Measurements from ENCODE around the gene CEP164.

Gene CEP164

DNA sequence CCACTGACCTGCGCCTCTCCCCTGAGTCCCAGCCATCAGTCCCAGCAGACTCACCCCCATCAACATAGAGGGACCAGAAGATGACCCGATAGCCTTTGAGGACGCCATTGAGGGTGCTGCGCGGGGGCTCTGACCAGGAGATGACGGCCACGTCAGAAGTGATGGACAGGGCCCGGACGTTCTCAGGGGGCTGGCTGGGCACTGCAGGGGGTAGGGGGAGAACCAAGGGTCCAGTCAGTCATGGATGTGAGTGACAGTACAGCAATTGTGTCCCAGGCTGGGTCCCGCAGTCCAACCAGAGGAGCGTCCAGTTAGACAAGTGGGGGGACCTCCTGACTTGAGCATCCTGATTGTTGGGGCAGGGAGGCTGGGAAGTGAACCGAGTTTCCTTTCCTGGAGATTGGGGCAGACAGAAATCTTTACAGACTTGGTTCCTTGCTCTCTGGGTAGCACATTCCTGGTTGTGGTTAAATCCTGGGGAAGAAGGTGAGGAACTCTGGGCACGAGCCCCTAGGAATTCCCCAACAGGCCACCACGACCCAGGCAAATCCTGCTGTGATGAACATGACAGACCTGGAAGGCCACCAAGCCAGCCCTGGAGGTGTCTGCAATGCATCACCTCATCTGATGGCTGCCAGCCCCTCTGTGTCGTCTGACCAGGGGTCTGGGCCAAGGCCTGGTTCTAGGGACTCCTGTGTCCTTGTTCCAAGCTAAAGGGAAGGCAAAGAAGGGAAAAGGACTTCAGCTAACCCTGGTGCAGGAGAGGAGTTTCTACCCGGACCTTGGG, 133.9 kb downstream of the CEP164 start:
- Histone ChIP-seq H3K4me3 (ENCODE audit: low read length) (no peak overlapping the region), H3K9me3 (ENCODE audit: control insufficient read depth, low read length) (no peaks in the 10 kb centered on the region), H3K27me3 (replicated peaks; ENCODE audit: control insufficient read depth, insufficient read depth, low read length) (peaks cover 27% of the 10 kb centered on the region), H3K36me3 (ENCODE audit: control insufficient read depth, insufficient read depth, low read length, severe bottlenecking) (no peaks in the 10 kb centered on the region), H3K4me1 (ENCODE audit: control insufficient read depth, insufficient read depth, low read length) (no peaks in the 10 kb centered on the region), H3K9ac (ENCODE audit: low read length) (no peak overlapping the region)
- no peak for DNase-seq (ENCODE audit: low read depth)

DNA sequence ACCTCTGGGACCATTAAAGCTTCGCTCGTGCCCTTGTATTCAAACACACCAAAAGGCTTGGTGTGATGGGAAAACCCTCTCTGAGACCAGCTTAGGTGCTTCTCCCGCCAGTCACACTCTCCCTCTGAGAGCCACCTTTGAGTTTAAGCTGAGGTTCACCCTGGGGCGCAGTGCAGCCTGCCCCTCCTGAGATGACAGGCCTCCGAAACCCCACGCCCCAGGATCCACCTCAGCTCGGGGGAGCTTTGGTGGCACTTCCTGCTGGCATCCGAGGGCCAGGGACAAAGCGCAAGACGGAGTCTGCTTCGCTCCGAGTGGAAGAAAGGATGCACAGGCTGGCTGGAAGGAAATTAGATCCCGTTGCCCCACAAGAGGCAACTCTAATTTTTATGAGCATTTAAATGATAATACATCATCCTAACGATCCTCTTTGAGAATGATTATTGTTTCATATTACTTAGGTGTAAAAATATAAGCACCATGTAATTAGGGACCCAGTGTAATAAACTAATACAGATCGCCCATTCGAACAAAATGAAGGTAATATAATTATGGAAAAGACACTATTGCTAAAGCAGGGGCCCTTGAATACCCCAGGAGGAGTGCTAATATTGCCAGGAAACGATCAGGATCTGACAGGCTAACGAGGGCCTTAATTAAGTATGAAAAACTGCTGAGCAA, 134.7 kb downstream of the CEP164 start:
- Histone ChIP-seq H3K27me3 (replicated peaks; ENCODE audit: control insufficient read depth, insufficient read depth, low read length) (peaks cover 24% of the 10 kb centered on the region), H3K36me3 (ENCODE audit: control insufficient read depth, insufficient read depth, low read length, severe bottlenecking) (no peaks in the 10 kb centered on the region), H3K4me3 (ENCODE audit: low read length) (no peak overlapping the region), H3K9me3 (ENCODE audit: control insufficient read depth, low read length) (no peaks in the 10 kb centered on the region), H3K4me1 (ENCODE audit: control insufficient read depth, insufficient read depth, low read length) (no peaks in the 10 kb centered on the region), H3K9ac (ENCODE audit: low read length) (no peak overlapping the region)
- no peak for DNase-seq (ENCODE audit: low read depth)

DNA sequence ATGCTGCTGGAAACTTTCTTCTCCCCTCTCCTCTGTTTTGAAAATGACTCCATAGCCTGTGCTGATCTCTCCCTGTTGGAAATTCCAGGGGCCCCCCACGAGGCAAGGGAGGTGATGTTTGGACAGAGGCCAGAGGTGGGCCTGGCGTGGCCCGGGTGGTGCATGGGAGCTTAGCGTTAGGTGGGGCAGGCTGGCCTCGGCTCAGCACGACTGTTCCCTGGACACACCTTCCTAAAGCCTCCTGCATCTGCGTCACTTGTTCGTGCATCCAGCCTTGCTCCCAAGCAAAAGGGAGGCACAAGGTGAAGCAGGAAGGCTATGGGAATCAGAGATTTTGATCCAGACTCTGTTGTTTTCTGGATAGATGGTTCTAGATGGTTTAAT, 135.2 kb downstream of the CEP164 start:
- Histone ChIP-seq H3K36me3 (ENCODE audit: control insufficient read depth, insufficient read depth, low read length, severe bottlenecking) (no peaks in the 10 kb centered on the region), H3K9me3 (ENCODE audit: control insufficient read depth, low read length) (no peaks in the 10 kb centered on the region), H3K4me3 (ENCODE audit: low read length) (no peak overlapping the region), H3K9ac (ENCODE audit: low read length) (no peak overlapping the region), H3K27me3 (replicated peaks; ENCODE audit: control insufficient read depth, insufficient read depth, low read length) (peaks cover 25% of the 10 kb centered on the region), H3K4me1 (ENCODE audit: control insufficient read depth, insufficient read depth, low read length) (no peaks in the 10 kb centered on the region)
- no peak for DNase-seq (ENCODE audit: low read depth)

All from adipocyte (in vitro differentiated cells).